ENCODE data around the gene SDS.

DNA sequence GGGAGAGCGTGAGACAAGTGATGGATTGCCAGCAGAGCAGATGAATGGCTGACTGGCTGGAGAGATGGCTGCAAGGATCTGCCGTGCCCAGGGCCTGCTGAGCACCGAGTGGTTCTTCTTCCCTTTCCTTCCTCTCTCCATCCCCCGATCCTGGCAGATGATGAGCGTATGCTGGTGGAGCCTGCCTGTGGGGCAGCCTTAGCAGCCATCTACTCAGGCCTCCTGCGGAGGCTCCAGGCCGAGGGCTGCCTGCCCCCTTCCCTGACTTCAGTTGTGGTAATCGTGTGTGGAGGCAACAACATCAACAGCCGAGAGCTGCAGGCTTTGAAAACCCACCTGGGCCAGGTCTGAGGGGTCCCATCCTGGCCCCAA lies 34.0 kb upstream of the SDS start:
- TF ChIP-seq, protein P1, sequence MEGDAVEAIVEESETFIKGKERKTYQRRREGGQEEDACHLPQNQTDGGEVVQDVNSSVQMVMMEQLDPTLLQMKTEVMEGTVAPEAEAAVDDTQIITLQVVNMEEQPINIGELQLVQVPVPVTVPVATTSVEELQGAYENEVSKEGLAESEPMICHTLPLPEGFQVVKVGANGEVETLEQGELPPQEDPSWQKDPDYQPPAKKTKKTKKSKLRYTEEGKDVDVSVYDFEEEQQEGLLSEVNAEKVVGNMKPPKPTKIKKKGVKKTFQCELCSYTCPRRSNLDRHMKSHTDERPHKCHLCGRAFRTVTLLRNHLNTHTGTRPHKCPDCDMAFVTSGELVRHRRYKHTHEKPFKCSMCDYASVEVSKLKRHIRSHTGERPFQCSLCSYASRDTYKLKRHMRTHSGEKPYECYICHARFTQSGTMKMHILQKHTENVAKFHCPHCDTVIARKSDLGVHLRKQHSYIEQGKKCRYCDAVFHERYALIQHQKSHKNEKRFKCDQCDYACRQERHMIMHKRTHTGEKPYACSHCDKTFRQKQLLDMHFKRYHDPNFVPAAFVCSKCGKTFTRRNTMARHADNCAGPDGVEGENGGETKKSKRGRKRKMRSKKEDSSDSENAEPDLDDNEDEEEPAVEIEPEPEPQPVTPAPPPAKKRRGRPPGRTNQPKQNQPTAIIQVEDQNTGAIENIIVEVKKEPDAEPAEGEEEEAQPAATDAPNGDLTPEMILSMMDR (conservative IDR thresholded peaks at IDR 0.05; ENCODE audit: low read length) = no peak
- no peak for TF ChIP-seq EZH2phosphoT487 (IDR thresholded peaks at IDR 0.05; ENCODE audit: borderline replicate concordance, low read depth, low read length)
